NCI-H2107 treated with DMSO at 0.1 percent for 48 hours (cell line): ENCODE results near the gene LMF1.
"Not testable (repeated sequence)": the region's sequence is repeated elsewhere in the genome, so short reads cannot be mapped to it uniquely, and the experiment has no call there.

Experiments used
- DNase-seq: peaks from one replicate; lab custom pipeline; 2025; ENCODE audit not compliant: unreplicated experiment; lab: John Stamatoyannopoulos, UW

The LMF1 gene

DNA sequence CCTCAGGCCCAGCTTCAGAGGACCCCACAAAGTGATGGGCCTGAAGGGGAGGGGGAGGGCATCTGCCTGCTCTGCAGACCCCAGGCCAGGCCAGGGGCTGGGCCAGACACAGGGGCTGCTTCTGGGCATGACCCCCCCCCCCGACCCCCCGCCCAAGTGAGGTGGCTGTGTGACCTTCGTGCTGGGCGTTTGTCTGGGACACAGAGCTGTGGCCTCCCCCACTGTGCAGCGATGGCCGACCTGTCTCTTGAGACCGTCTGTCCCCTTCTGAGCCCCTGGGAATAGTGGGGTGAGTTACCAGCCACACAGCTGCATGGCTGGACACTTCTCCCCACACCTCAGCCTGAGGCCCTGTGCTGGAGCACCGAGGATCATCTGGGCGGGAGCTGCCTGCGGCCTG, 135.4 kb downstream of the LMF1 start:
- DNase-seq: no peak

DNA sequence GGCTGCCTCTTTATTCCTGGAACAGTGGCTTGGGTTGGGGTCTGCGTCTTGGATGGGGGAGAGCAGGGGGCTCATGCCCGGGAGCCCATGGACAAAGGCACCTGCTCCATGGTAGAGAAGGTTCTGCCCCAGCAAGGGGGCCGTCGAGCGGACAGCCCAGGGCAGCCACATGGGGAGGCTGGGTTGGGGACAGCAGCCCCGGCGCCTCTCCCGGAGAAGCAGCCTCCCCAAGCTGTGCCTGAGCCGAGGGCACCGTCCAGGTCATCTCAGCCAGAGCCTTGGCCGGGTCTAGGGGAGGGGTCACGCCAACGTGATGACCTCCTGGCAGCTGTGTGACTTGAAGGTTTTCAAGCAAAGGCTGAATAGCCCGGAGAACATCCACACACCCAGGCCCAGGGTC, 137.4 kb downstream of the LMF1 start:
- DNase-seq: no peak

DNA sequence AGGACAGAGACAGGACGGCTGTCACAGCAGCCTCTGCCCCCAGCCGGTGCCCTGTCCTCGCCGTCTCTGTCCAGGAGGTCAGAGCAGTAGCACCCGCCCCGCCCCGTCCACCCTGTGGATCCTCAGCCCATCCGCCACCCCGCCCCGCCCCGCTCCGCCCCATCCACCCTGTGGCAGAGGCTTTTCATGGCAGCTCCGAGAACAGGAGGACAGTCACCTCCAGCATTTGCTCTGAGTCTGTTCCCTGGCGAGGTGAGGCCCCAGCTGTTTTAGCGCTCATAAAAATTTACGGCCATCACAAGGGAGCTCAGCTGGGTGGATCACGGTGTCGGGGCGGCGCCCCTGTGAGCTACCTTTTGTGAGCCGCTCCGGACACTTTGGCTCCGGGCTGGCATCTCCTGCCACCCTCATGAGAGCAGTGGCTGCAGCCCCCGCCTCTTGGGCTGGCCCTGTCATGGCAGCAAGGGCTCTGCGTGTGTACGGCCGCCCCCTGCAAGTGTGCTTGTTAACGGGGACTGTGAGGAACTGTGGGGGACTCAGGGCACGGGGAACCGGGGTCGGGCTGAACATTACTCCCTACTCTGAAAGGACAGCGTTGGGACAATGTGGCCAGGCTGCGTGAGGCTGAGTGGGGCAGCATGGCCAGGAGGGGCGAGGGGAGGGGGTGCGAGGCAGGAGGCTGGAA, 138.0 kb downstream of the LMF1 start:
- no peak for DNase-seq

DNA sequence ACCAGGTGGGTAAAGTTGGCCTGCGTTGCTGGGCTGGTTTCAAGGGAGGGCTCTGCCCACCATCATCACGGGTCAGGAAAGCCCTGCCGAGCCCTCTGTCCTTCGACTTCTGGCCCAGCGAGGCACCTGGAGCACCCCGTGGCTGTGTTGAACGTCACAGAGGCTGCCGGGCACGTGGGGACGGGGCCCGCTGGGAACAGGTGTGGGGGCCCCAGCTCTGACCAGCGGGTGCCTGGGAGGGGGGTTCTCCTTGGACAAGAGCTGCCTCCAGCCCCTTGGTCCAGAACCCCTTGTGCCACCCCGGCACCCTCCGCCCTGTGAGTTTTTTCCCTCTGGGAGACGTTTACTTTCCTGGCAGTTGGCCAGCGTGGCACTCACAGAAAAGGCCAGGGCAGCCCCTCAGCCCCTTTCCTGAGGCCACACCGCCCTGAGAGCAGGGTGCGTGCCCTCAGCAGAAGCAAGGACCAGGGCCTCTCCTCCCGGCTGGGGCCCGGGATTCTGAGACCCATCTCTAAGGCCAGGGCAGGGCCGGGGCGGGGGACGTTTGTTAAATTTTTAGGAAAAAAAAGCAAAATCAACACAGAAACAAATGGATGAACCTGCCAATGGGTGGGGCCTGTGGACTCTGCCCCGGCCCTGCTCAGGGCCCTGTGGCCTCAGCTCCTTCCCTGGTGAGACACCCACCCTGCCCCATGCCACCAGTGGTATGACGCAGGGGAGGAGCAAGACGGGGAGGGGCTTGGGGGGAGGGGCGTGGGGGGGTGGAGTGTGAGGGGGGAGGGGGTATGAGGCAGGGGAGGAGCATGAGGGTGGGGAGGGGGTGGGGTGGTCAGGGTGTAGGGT, 139.0 kb downstream of the LMF1 start:
- no peak for DNase-seq

DNA sequence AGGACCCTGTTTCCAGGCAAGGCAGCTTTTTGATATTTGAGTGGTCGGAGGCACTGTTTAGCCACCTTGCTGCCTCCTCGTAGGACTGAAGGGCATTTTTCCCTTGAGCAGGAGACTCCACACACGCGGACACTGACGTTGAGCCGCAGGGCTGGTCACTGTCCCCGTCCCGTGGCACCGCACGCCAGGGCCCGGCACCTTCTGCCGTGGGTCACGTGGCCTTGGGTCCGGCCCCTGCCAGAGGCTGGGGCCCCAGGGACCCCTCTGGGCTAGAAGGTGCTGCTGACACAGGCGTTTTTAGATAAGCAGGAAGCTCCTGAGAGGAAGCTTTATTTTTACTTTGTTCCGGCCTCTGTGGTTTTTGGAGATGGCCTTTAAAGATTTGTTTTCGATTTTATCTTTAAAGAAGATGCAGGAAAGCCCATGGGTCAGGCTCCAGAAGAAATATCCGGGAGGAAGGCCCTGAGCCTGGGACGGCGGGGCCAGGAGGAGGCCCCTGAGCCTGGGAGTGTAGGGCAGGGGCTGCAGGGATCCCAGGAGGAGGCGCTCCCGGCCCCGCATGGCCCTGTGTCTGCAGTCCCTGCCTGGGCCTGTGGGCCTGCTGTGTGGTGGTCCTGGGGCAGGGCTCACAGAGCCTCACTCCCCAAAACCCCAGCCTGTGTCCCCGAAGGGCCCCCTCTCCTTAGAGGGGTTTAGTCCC, 139.8 kb downstream of the LMF1 start:
- no peak for DNase-seq

DNA sequence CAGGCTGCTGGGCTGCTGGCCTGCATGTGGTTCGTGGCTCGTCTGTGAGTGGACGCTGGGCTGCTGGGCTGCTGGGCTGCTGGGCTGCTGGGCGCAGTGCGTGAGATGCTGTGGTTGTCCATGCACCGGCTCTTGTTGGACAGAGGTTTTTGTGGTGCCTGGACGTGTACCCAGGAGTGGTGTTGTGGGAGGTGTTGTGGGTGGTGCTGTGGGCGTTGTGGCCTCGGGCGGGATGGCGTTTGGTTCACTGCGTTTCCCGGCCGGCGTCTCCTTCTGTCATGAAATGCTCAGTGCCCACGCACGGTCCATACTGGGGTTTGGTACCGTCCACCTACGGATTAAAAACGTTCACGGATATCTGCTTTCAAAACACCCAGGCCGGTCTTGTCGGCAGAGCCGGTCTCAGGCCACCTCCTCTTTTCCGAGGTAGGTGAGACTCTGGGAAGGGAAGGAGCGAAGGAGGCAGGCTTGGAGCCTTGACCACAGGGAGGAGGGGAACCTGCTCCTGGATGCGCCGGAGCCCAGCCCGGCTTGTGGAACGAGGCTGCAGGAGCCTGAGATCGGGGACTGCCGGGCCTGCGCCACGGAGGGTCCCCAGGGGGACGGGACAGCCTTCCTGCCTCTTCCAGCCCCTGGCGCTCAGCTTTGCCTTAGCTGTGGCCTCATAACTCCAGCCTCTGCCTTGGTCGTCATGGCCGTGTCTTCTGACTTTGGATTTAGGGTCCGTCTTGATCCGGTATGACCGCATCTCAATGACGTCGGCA, 140.5 kb downstream of the LMF1 start:
- no peak for DNase-seq

DNA sequence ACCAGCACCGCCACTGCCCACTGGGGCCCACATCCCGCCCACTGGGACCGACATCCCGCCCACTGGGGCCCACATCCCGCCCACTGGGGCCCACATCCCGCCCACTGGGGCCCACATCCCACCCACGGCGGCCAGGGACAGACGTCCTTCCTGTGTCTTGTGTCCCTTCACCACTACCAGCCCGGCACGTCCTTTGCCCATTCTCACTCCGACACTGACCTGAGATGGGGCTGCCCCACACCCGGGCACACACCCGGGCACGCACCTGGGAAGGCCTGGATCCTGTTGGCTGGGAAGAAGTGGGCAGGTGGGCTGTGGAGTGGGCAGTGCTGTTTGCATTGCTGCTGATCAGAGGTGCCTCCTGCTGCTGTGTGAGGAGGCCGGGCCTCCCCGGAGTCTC, 141.9 kb downstream of the LMF1 start:
- DNase-seq: no peak

DNA sequence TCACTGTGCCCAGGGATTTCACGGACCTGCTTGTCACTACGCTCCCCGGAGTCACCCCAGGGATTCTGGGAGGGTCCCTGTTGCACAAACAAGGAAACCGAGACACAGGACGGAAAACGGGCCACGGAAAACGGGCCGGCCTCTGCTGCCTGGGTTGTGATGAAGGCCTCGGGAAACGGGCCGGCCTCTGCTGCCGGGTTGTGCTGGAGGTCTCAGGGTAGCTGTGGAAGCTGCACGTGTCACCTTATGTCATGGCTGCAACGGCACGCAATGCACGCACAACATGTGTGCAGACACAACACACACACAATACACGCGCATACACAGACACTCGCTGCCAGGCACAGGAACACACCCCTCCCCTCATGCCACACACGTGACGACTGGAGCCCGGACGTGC, 143.3 kb downstream of the LMF1 start:
- DNase-seq: no peak

DNA sequence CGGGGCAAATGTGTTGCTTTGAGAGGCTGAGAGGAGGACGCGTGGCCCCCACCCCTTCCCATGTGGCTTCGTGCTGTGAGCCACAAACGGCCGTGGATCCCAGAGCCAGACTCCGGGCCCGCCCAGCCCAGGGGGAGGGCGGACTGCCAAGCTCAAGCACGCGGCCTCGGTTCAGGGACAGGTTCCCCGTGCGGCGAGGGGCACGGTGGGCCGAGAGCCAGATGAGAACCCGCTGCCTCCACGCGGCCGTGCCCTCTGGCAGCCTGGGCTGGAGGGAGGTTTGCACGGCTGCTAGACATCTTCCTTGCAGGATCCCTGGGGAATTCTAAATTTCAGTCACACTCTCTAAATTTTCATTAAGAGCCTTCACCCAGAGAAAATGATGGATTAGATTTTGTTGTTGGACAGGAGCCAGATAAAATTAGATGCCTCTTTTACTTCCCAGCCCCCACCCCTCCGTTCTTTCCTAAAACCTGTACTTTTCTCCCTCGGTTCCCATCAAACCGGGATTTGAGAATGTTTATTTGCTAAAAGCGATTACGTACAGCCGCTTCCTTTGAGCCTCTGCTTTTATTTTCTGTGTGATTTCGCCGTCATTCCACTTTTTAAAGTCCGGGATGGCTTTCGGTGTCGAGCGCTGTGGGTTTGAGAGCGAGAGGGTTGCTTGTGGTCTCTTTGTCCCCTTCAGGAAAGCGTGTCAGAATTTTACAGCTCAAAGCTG, 145.3 kb downstream of the LMF1 start:
- no peak for DNase-seq

DNA sequence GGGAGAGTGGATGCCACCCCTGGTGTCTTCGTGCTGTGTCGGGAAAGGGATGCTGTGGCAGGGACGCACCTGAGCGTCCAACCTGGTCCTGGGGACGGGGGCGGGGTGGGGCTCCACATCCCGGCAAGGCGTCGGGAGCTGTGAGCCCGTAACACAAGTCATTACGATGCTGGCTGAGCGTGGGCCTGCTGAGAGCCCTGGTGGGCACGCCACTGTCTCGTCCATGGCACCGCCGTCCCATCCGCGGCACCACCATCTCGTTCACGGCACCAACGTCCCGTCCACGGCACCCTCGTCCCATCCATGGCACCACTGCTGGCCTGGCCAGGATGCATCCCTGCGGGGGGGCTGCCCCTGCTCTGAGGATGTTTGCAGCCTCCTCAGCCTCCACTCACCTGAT, 146.2 kb downstream of the LMF1 start:
- DNase-seq: no peak

DNA sequence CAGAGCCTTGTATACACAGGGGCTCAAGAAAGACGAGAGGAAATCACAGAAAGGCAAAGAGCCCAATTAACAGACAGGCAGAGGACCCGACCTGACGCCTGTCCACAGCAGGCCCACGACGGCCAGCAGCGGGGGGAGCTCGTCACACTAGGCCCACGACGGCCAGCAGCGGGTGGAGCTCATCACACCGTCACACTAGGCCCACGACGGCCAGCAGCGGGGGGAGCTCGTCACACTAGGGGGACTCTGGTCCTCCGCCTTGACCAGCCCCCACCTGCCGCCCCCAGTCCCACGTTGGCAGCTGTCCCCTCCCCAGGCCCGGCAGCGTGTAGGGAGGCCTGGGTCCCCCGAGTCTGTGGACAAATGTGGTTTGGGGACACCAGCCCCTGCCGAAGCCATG, 146.6 kb downstream of the LMF1 start:
- DNase-seq: no peak

DNA sequence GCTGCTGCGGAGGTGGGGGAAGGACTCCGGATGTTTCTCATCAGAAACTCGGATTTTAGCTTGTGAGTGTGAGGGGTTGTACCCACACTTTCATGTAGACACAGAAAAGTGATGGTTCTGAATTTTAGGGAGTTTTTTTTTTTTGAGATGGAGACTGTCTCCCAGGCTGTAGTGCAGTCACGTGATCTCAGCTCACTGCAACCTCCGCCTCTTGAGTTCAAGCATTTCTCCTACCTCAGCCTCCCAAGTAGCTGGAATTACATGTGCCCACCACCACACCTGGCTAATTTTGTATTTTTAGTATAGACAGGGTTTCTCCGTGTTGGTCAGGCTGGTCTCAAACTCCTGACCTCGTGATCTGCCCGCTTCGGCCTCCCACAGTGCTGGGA, 147.9 kb downstream of the LMF1 start:
- DNase-seq: no peak

DNA sequence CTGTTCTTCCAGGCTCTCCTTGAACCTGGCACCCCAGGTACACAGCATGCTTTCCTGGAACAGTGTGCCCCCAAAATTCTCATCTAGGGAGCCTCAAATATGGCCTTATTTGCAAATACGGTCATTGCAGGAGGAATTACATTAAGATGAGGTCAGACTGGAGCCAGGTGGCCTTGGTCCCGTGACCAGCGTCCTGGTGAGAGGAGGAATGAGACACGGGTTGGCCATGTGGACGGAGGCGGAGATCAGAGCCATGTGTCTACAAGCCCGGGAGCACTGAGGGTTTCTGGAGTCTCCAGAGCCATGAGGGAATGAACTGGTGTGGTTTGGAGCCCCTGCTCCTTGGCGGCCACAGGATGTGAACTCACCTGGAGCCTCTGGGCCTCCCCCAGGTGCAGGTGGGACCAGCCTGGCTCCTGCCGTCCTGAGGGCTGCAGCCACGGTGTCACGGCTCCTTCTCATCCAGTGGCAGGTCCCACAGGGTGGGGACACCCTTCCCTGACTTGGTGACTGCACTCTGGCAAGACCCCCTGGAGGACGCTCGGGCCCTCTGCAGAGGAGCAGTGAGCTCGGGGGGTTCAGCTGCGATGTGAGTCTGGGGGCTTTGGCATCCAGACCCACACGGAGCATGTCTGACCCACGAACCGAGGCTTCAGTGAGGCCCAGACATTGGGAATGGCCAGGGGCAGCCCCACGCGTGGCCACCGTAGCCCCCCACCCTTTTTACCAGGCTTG, 148.4 kb downstream of the LMF1 start:
- no peak for DNase-seq

DNA sequence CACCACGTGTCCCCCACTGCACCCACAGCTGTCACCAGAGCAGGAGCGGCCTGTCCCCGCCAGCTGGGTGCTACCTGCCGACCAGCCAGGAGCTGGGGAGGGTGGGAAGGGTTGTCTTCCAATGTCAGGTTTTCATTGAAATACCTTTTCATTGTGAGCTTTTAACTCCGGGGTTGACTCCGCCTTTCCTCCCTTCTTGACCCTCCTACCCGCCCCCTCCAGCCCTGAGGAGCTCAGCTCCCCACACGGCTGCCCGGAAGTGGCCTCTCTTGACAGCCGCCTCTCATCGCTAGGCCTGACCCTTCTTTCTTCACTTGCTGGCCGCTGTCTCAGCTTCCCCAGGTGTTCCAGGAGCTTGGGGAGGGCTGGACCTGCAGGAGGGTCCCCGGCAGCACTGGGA, 149.0 kb downstream of the LMF1 start:
- DNase-seq: no peak

DNA sequence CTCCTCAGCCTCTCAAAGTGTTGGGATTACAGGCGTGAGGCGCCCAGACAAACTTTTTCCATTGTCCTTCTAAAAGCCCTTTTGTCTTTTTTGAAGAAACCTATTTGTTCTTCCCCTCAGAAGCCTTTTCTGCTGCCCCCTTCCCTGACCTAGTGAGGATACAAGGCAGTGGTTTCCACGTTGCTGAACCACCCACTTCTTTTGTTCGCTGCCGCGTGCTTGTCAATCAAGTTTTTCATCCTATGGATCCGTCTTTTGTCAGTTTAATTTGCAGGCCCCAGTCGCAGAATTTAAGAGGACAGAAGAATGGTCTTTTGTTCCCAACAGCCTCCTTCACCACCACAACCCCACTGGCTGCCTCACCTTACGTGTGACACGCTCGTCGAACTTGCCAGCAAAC, 150.0 kb downstream of the LMF1 start:
- no peak for DNase-seq

DNA sequence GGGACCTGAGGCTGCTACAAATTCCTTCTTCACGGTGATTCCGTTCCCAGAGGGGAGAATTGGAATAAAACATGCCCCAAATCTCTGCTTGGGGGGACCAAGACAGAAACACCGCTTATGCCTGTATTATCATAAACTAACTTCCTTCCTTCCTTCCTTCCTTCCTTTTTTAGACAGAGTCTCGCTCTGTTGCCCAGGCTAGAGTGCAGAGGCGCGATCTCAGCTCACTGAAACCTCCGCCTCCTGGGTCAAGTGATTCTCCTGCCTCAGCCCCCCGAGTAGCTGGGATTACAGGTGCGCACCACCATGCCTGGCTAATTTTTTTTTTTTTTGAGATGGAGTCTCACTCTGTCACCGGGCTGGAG, 150.8 kb downstream of the LMF1 start:
- DNase-seq: not testable (repeated sequence)

DNA sequence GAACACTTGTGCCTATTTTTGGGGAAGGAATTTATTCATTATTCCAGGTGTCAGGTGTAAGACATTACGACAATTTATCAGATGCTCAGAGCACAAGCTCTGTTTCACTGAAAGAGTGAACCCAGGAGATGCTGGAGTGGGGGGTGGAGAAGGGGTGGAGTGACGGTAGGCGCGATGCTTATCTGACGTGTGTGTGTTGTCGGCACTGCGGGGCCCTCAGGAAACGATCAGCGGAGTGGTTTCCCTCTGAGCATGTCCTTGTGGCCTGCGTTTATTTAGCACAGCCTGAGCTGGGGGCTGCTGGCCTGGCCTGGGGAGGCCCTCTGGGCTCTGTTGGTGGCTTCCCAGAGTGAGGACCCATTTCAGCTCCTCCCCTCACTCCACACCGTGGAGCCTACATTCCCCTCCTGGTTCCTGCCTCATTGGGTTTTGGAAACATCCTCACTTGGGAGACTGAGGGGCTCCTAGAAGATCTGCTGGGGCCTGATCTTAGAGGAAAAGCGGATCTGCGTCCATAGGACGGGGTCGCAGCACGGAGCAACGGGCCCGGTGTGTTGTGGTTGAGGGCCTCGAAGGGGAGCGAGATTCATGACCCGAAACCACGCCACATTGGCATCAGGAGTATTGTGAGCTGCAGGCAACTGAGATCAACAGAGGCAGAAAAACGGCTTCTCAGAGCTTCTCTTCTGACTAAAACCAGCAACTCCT, 151.3 kb downstream of the LMF1 start:
- DNase-seq: no peak

DNA sequence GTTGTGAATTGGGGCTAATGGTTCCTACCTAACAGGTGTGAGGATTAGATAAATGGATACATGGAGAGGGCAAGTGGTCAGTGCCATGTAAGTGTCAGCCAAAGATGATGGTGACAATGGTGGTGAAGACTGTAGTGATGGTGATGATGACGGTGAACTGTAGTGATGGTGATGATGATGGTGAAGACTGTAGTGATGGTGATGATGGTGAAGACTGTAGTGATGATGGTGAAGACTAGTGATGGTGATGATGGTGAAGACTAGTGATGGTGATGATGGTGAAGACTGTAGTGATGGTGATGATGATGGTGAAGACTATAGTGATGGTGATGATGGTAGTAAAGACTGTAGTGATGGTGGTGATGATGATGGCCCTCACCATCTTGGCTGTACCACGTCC, 152.2 kb downstream of the LMF1 start:
- DNase-seq: no peak

DNA sequence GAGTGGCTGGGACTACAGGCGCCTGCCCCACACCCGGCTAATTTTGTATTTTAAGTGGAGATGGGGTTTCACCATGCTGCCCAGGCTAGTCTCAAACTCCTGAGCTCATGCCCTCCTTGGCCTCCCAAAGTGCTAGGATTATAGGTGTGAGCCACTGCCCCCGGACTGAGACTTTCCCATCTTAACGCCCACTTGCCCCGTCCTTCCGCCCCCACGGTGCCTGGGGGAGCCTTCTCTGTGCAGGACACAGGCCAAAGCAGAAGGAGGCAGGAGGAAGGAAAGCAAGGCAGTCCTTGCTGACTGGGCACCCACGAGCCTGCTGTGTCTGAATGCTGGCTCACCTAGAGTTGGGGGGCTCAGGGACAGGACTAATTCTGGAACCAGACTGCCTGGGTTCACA, 152.7 kb downstream of the LMF1 start:
- no peak for DNase-seq
